ENCODE measurements around the gene KIF20B. TPM values are rescaled to one million over a fixed set of nuclear protein-coding genes. Genes with fewer than 3 reads are reported as not detected.

Gene KIF20B
- total RNA-seq, 2 experiments from 2014 or later: 17.1 to 18.4 TPM

DNA sequence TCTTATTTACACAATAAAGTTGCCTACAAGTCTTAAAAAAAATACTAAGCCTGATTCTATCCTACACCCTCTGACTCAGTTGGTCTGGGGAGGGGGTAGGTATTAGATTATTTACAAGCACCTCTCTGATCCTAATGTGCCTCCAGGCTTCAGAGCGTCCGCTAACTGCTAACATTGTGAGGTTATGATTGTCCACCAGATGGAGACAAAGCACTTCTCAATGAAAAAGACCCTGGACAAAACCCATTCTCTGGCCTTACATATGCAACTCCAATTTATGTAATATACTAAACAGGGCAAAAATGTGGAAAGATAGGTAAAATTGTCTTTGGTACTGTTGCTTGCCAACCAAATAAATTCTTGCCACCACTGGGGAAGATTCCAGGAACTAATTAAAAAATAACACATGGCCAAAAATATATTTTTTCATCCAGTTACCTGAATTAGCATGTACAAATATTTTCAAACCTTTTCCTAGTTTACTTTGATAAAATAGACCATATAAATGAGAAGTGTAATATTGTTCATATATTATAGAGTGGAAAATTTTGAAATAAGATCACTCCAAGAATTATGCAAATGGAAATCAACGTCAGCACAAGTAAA is 92.4 kb downstream of the KIF20B start:
- ChIA-PET CTCF (no interaction called here), POLR2A (no interaction called here)
- Mint-ChIP-seq H3K4me3 (no peak overlapping the region), H3K27me3 (peaks cover 22% of the 10 kb centered on the region), H3K4me1 (ENCODE audit: low read depth) (no peaks in the 10 kb centered on the region), H3K27ac (no peak overlapping the region), H3K9me3 (no peaks in the 10 kb centered on the region), H3K36me3 (ENCODE audit: low read depth) (no peaks in the 10 kb centered on the region)
- H3K9me3 ChIP-seq (ENCODE audit: control insufficient read depth in 1 of 2, insufficient read depth in 1 of 2, low read length in 2 of 2): no peaks in the 10 kb centered on the region
- peaks cover 0 to 4% of the 10 kb centered on the region in 2 experiments for H3K27me3 ChIP-seq (ENCODE audit: control insufficient read depth in 1 of 2, insufficient read depth in 2 of 2, low read length in 2 of 2)
- no peak overlapping the region for H3K27ac ChIP-seq (ENCODE audit: low read depth in 1 of 2, low read length in 2 of 2)
- intact Hi-C loops (cut with DNase I, micrococcal nuclease): loop anchor here (1.0 to 10.0 kb wide), 6 partner anchors 801 to 1459 kb away; partner anchors contain the start of gene RPP30 (in 1 of the 2)
- H3K4me1 ChIP-seq (ENCODE audit: insufficient read depth, low read length): no peaks in the 10 kb centered on the region
- peak in 8 of 14 experiments; percentile 5 to 77 (median 27) for DNase-seq
- no peaks in the 10 kb centered on the region for H3K36me3 ChIP-seq (ENCODE audit: insufficient read depth, low read length)
- H3K4me3 ChIP-seq (ENCODE audit: low read length): no peak overlapping the region
- TF ChIP-seq, protein P1, sequence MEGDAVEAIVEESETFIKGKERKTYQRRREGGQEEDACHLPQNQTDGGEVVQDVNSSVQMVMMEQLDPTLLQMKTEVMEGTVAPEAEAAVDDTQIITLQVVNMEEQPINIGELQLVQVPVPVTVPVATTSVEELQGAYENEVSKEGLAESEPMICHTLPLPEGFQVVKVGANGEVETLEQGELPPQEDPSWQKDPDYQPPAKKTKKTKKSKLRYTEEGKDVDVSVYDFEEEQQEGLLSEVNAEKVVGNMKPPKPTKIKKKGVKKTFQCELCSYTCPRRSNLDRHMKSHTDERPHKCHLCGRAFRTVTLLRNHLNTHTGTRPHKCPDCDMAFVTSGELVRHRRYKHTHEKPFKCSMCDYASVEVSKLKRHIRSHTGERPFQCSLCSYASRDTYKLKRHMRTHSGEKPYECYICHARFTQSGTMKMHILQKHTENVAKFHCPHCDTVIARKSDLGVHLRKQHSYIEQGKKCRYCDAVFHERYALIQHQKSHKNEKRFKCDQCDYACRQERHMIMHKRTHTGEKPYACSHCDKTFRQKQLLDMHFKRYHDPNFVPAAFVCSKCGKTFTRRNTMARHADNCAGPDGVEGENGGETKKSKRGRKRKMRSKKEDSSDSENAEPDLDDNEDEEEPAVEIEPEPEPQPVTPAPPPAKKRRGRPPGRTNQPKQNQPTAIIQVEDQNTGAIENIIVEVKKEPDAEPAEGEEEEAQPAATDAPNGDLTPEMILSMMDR (IDR thresholded peaks at IDR 0.05): peak; percentile 85
- peak; percentile 52 for ATAC-seq (ENCODE audit: poor library complexity)

DNA sequence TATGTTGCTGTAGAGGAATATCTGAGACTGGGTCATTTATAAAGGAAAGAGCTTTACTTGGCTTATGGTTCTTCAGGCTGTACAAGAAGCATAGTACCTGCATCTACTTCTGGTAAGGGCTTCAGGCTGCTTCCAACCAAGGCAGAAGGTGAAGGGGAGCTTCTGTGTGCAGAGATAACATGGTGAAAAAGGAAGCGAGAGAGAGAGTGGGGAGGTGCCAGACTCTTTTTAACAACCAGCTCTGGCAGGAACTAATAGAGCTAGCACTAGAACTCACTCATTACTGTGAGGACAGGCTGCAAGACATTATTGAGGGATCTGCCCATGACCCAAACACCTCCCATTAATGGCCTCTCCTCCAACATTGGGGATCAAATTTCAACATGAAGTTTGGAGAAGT is 94.5 kb downstream of the KIF20B start:
- intact Hi-C loops (cut with DNase I, micrococcal nuclease): loop anchor here in 1 of 2 experiments (2.0 to 10.0 kb wide), 2 partner anchors 799 to 1073 kb away; no protein-coding TSS in a partner anchor
- TF ChIP-seq, protein P1 (IDR thresholded peaks at IDR 0.05): no peak
- Mint-ChIP-seq H3K4me3 (no peak overlapping the region), H3K9me3 (no peaks in the 10 kb centered on the region), H3K27ac (no peak overlapping the region), H3K27me3 (peaks cover 7% of the 10 kb centered on the region), H3K36me3 (ENCODE audit: low read depth) (no peaks in the 10 kb centered on the region), H3K4me1 (ENCODE audit: low read depth) (no peaks in the 10 kb centered on the region)
- Histone ChIP-seq H3K27me3 (ENCODE audit: control insufficient read depth in 1 of 2, insufficient read depth in 2 of 2, low read length in 2 of 2) (no peaks in the 10 kb centered on the region), H3K4me3 (ENCODE audit: low read length) (no peak overlapping the region), H3K36me3 (ENCODE audit: insufficient read depth, low read length) (no peaks in the 10 kb centered on the region), H3K4me1 (ENCODE audit: insufficient read depth, low read length) (no peaks in the 10 kb centered on the region), H3K27ac (ENCODE audit: low read depth in 1 of 2, low read length in 2 of 2) (no peak overlapping the region), H3K9me3 (ENCODE audit: control insufficient read depth in 1 of 2, insufficient read depth in 1 of 2, low read length in 2 of 2) (no peaks in the 10 kb centered on the region)
- POLR2A ChIA-PET: interaction anchor here (0.5 kb wide), 1 partner anchor 71 kb away, joined by 3 read pairs; no protein-coding TSS in a partner anchor
- CTCF ChIA-PET: no interaction called here
- DNase-seq: no peak
- ATAC-seq (ENCODE audit: poor library complexity): no peak

DNA sequence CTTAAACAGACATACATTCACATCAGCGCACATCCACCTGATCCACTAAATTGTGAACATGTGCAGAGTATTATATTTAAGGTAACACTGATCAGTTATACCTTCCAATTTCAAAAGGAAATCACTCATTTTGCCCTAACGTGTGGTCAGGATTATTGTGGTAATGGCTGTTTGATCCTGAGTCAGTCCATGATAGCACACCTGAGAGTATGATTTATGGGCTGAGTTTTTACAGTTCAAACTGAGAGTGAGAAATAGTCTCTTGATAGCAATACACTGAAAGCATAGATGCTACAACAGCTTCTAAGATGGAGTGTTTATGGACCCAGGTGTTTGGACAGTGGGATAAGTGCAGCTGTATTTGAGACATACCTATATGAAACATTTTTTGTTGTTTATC is 96.7 kb downstream of the KIF20B start:
- H3K4me1 Mint-ChIP-seq (ENCODE audit: low read depth): no peaks in the 10 kb centered on the region
- ChIA-PET POLR2A (no interaction called here), CTCF (no interaction called here)
- Histone ChIP-seq H3K27ac (ENCODE audit: low read depth in 1 of 2, low read length in 2 of 2) (no peak overlapping the region), H3K9me3 (ENCODE audit: control insufficient read depth in 1 of 2, insufficient read depth in 1 of 2, low read length in 2 of 2) (no peaks in the 10 kb centered on the region), H3K27me3 (ENCODE audit: control insufficient read depth in 1 of 2, insufficient read depth in 2 of 2, low read length in 2 of 2) (no peaks in the 10 kb centered on the region), H3K36me3 (ENCODE audit: insufficient read depth, low read length) (no peaks in the 10 kb centered on the region), H3K4me1 (ENCODE audit: insufficient read depth, low read length) (no peaks in the 10 kb centered on the region), H3K4me3 (ENCODE audit: low read length) (no peak overlapping the region)
- H3K9me3 Mint-ChIP-seq: no peaks in the 10 kb centered on the region
- TF ChIP-seq, protein P1 (IDR thresholded peaks at IDR 0.05): no peak
- ATAC-seq (ENCODE audit: poor library complexity) (no peak), DNase-seq (no peak)
- no peak overlapping the region for H3K27ac Mint-ChIP-seq
- intact Hi-C loops (cut with DNase I, micrococcal nuclease): loop anchor here in 1 of 2 experiments (10.0 kb wide), 1 partner anchor 797 kb away; no protein-coding TSS in a partner anchor
- H3K36me3 Mint-ChIP-seq (ENCODE audit: low read depth): no peaks in the 10 kb centered on the region
- peaks cover 7% of the 10 kb centered on the region for H3K27me3 Mint-ChIP-seq
- H3K4me3 Mint-ChIP-seq: no peak overlapping the region

Measured in CD4-positive, alpha-beta T cell (primary cell).